Keratinocyte (primary cell): Measurements from ENCODE around the gene ITGB2. TPM values are rescaled to one million over a fixed set of nuclear protein-coding genes. Genes with fewer than 3 reads are reported as not detected.

ENCODE experiments used
- DNase-seq: peaks from one replicate; pipeline ENCODE4 v3.0.0-alpha.2; 2011; ENCODE audit warnings: low read depth, missing footprints, low spot score
- FAIRE-seq: peaks from 2 replicates; lab custom pipeline; 2011; peaks lifted over from hg19 to GRCh38; lab: Jason Lieb, UNC
- H2AFZ ChIP-seq: 2 replicates; pipeline ENCODE4 v1.6.0; 2012; ENCODE audit warnings: low read length, control low read depth, inconsistent platforms; ENCODE audit not compliant: control insufficient read depth
- H3K27ac ChIP-seq: 2 replicates; pipeline ENCODE4 v1.5.1; 2011; ENCODE audit warnings: low read length; ENCODE audit not compliant: control insufficient read depth, insufficient read depth
- H3K27me3 ChIP-seq: 3 replicates; pipeline ENCODE4 v1.6.0; 2011; ENCODE audit warnings: low read length; ENCODE audit not compliant: control insufficient read depth, insufficient read depth; ENCODE audit errors: extremely low read depth
- H3K36me3 ChIP-seq, 2 experiments: 2 replicates in 1 of 2; 3 replicates in 1 of 2; pipeline ENCODE4 v1.5.1; 2011; ENCODE audit warnings: low read length in 2 of 2, mild to moderate bottlenecking in 1 of 2; ENCODE audit not compliant: control insufficient read depth in 2 of 2, insufficient read depth in 2 of 2; ENCODE audit errors: extremely low read depth in 1 of 2
- H3K4me1 ChIP-seq: 3 replicates; pipeline ENCODE4 v1.5.1; 2011; ENCODE audit warnings: low read length; ENCODE audit not compliant: control insufficient read depth, insufficient read depth; ENCODE audit errors: extremely low read depth
- H3K4me2 ChIP-seq: 3 replicates; pipeline ENCODE4 v1.6.0; 2011; ENCODE audit warnings: low read depth, low read length; ENCODE audit not compliant: control insufficient read depth, insufficient read depth; ENCODE audit errors: extremely low read depth
- H3K4me3 ChIP-seq, 3 experiments: fragments of 200-600 bp in 1 of 3; sonication (generic) in 1 of 3; 2 replicates in 2 of 3; 3 replicates in 1 of 3; pipeline ENCODE4 v1.5.1; 2011 to 2016; ENCODE audit warnings: low read length in 3 of 3, mild to moderate bottlenecking in 3 of 3, control low read depth in 2 of 3, inconsistent platforms in 1 of 3, low read depth in 1 of 3, mixed read lengths in 1 of 3, mixed run types in 1 of 3, moderate library complexity in 1 of 3; ENCODE audit not compliant: control insufficient read depth in 2 of 3, insufficient read depth in 2 of 3; ENCODE audit errors: extremely low read depth in 1 of 3
- H3K79me2 ChIP-seq: 2 replicates; pipeline ENCODE4 v1.6.0; 2012; ENCODE audit warnings: low read length; ENCODE audit not compliant: control insufficient read depth, insufficient read depth
- H3K9ac ChIP-seq: 3 replicates; pipeline ENCODE4 v1.6.0; 2011; ENCODE audit warnings: low read length; ENCODE audit not compliant: control insufficient read depth, insufficient read depth; ENCODE audit errors: extremely low read depth
- H3K9me1 ChIP-seq: 3 replicates; pipeline ENCODE4 v1.6.0; 2011; ENCODE audit warnings: low read length; ENCODE audit not compliant: control insufficient read depth, insufficient read depth; ENCODE audit errors: extremely low read depth
- H3K9me3 ChIP-seq: 2 replicates; pipeline ENCODE4 v1.5.1; 2012; ENCODE audit warnings: low read depth, low read length; ENCODE audit not compliant: control insufficient read depth
- H4K20me1 ChIP-seq: 3 replicates; pipeline ENCODE4 v1.6.0; 2011; ENCODE audit warnings: low read length; ENCODE audit not compliant: control insufficient read depth, insufficient read depth; ENCODE audit errors: extremely low read depth
- CTCF ChIP-seq, 3 experiments: IDR thresholded peaks in 1 of 3; conservative IDR thresholded peaks in 1 of 3; optimal IDR thresholded peaks in 1 of 3; 2 replicates in 2 of 3; 3 replicates in 1 of 3; pipeline versions ENCODE3 to v1.5.1; 2011; ENCODE audit warnings: low read length in 3 of 3, mild to moderate bottlenecking in 3 of 3, moderate library complexity in 2 of 3, control low read depth in 1 of 3, inconsistent platforms in 1 of 3; ENCODE audit not compliant: insufficient read depth in 2 of 3; ENCODE audit errors: extremely low read depth in 1 of 3
- EZH2 ChIP-seq: IDR thresholded peaks from one replicate; pipeline ENCODE4 v1.6.1; 2012; ENCODE audit warnings: inconsistent platforms, mild to moderate bottlenecking, low read length, moderate library complexity
- dilution Hi-C: fragments of 300-500 bp; cut with MboI; formaldehyde crosslinking; loops from one replicate; pipeline ENCODE4 v1.7.0; 2020; ENCODE audit warnings: low sequenced_read_pairs; ENCODE audit not compliant: extremely low pct_ligation_motif_present
- polyA plus RNA-seq, 5 experiments: library from polyadenylated mRNA; depleted of rRNA in 3 of 5; stranded (reverse) in 3 of 5; stranded (forward) in 1 of 5; unstranded in 1 of 5; fragments of >200 nt; gene quantifications; 1 replicate in 1 of 5; 2 replicates in 3 of 5; 3 replicates in 1 of 5; pipeline versions ENCODE4 v1.2.1 to v1.2.3, GENCODE V29; 2011 to 2012; ENCODE audit warnings: missing spikeins in 2 of 5, low read depth in 1 of 5, low replicate concordance in 1 of 5

The ITGB2 gene
- polyA plus RNA-seq, 1 donor (not counting 4 experiments of a cell fraction or from before 2014, with no cell fraction given) = 0.55 TPM

GRCh38 chr21:44905728-44906090 lies 15.0 kb downstream of the ITGB2 start:
- Histone ChIP-seq H4K20me1 (no peaks in the 10 kb centered on the region), H3K4me3 (no peak overlapping the region), H3K9me3 (no peaks in the 10 kb centered on the region), H3K9me1 (no peaks in the 10 kb centered on the region), H3K9ac (no peak overlapping the region), H2AFZ (no peak overlapping the region), H3K4me1 (no peaks in the 10 kb centered on the region), H3K4me2 (no peak overlapping the region), H3K27ac (no peak overlapping the region), H3K79me2 (no peaks in the 10 kb centered on the region), H3K36me3 (no peaks in the 10 kb centered on the region), H3K27me3 (peaks cover 38% of the 10 kb centered on the region)
- DNase-seq = no peak
- no peak for FAIRE-seq
- no peak for TF ChIP-seq EZH2
- TF ChIP-seq CTCF (optimal IDR thresholded peaks at IDR 0.05 in 1 of 3, IDR thresholded peaks at IDR 0.05 in 1 of 3, conservative IDR thresholded peaks at IDR 0.05 in 1 of 3; ENCODE audit: extremely low read depth in 1 of 3, insufficient read depth in 2 of 3, low read length in 3 of 3) = no peak
- dilution Hi-C loops = no loop called here

GRCh38 chr21:44905016-44905727 lies 15.5 kb downstream of the ITGB2 start:
- peaks cover 43% of the 10 kb centered on the region for H3K27me3 ChIP-seq
- no peak for TF ChIP-seq CTCF (optimal IDR thresholded peaks at IDR 0.05 in 1 of 3, IDR thresholded peaks at IDR 0.05 in 1 of 3, conservative IDR thresholded peaks at IDR 0.05 in 1 of 3; ENCODE audit: extremely low read depth in 1 of 3, insufficient read depth in 2 of 3, low read length in 3 of 3)
- TF ChIP-seq EZH2 = no peak
- H3K27ac ChIP-seq = no peak overlapping the region
- no peak overlapping the region for H3K4me3 ChIP-seq
- dilution Hi-C loops = no loop called here
- H3K9me1 ChIP-seq = no peaks in the 10 kb centered on the region
- H3K79me2 ChIP-seq = no peaks in the 10 kb centered on the region
- H4K20me1 ChIP-seq = no peaks in the 10 kb centered on the region
- DNase-seq (no peak), FAIRE-seq (no peak)
- no peaks in the 10 kb centered on the region for H3K36me3 ChIP-seq
- H3K9me3 ChIP-seq = no peaks in the 10 kb centered on the region
- no peak overlapping the region for H3K4me2 ChIP-seq
- no peak overlapping the region for H3K9ac ChIP-seq
- no peak overlapping the region for H2AFZ ChIP-seq
- no peaks in the 10 kb centered on the region for H3K4me1 ChIP-seq
